NCI-H345 treated with DMSO at 0.1 percent for 48 hours (cell line): Measurements from ENCODE around the gene ADAMTS17.

Experiments
- DNase-seq: peaks from one replicate; lab custom pipeline; 2025; ENCODE audit not compliant: unreplicated experiment; lab: John Stamatoyannopoulos, UW

The ADAMTS17 gene

DNA sequence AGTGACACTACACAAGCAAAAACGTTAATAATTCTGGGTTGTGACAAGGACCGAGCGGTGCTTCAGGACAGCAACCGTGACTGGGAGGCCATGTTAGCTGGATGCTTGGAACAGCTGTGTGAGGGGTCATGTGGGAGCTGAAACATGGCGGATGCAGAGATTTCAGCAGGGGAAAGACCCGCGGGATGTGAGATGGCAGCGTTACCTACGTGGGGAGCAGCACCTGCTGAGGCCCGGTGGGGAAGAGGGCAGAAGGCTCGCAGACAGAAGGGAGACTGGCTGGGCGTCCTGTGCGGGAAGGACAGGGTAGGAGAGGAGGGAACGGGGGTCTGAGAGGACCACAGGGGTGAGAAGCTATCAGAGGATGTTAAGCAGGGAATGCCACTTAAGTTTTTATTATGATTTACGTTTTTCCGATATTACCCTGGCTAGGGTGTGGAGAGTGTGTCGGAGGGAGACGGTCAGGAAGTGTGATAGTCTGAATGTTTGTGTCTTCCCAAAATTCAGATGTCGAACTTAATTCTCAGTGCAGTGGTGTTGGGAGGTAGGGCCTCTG is 379.7 kb downstream of the ADAMTS17 start:
- DNase-seq, result no peak

DNA sequence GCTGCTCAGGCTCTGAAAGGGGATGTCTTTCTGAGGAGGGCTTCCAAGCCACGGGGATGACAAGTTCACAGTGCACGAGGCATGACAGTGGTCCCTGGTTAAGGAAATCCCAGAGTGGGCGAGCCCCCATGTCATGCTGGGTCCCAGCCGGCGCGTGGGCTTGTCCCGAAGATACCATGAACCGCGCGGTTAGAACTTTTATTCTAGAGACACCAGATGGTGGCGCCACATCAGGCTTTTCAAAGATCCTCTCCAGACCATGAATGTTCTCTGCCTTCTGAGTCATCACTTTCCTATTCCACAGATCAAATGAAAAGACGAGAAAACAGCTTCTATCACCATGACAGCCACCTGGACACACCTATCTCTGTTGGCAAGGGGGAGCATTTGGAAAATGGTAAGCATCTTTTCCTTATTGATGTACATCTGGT is 380.7 kb downstream of the ADAMTS17 start:
- DNase-seq, result no peak

GRCh38 chr15:99959326-99959725 is 382.4 kb downstream of the ADAMTS17 start:
- no peak for DNase-seq

GRCh38 chr15:99958426-99959097 is 383.2 kb downstream of the ADAMTS17 start:
- no peak for DNase-seq

DNA sequence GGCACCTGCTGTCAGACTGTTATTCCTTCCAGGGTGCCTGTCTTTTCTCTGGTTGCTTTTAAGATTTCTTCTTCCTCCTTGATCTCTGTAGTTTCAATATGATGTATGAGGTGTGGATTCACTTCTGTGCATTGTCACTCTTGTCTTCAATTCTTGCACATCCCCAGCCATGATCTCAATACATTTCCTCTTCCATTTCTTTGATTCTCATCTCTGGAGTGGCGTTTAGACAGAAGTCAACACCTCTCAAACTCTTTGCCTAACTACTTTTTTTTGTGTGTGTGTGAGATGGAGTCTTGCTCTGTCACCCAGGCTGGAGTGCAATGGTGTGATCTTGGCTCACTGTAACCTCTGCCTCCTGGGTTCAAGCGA is 384.1 kb downstream of the ADAMTS17 start:
- no peak for DNase-seq

- no peak for DNase-seq
These were observed 384.7 kb downstream of the ADAMTS17 start for GRCh38 chr15:99956820-99957641.

- no peak for DNase-seq
These were observed 385.6 kb downstream of the ADAMTS17 start for GRCh38 chr15:99956022-99956775.

- no peak for DNase-seq
These were observed 386.2 kb downstream of the ADAMTS17 start for GRCh38 chr15:99955532-99955931.

- DNase-seq, result no peak
These were observed 386.6 kb downstream of the ADAMTS17 start for GRCh38 chr15:99955181-99955525.

DNA sequence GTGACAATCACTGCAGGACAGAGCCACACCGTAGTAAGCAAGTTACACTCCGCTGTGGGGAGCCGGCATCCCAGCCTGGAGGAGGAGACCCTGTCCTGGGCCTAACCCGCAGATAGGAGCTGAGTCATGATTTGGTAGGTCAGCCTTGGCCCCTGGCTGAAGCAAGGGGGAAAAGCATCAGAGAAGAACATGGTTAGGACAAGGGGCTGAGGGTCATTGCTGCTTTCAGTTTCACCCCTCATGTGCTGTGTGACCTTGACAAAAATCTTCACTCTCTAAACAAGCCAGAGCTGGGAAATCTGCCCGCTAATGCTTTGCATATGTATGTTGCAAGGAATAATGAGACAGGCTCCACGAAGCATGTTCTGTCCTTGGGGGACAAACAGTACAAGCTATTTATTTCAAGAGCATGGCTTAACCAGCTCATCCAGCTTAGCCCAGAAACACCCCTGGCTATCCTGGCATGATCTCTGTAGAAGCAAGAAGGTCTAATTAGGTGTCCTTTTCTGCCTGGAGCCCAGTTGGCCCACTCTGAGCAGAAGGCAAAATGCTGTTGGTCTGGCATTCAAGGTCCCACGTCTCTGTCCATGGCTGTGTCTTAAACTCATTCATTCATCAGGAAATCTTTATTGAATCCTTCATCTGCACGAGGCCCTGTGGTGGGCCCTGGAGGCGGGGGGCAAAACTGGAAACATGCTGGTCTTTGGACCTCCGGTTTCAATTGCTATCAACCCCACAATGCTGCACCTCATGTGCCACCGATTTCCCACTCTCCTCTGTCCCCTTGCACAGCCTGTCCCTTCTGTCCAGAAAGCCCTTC is 387.2 kb downstream of the ADAMTS17 start:
- no peak for DNase-seq

DNA sequence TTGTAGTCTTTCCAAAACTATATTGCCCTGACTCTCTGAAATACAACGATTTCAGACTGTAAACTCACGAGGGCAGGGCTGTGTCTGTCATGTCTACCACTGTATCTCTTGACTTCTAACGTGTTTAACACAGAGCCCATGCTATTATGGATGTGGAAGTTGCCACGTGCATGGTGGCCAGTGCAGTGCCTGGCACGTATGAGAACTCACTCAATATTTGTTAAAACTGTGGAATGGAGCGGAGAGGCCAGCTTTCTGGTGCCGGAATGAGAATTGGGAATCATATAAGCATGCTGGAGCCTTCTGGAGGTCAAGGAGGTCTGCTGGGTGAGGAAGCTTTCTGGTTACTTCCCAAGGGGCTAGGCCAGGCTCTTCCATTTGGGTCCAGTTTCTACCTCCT is 387.9 kb downstream of the ADAMTS17 start:
- DNase-seq, result no peak

- no peak for DNase-seq
These were observed 390.3 kb downstream of the ADAMTS17 start for GRCh38 chr15:99951511-99951910.

DNA sequence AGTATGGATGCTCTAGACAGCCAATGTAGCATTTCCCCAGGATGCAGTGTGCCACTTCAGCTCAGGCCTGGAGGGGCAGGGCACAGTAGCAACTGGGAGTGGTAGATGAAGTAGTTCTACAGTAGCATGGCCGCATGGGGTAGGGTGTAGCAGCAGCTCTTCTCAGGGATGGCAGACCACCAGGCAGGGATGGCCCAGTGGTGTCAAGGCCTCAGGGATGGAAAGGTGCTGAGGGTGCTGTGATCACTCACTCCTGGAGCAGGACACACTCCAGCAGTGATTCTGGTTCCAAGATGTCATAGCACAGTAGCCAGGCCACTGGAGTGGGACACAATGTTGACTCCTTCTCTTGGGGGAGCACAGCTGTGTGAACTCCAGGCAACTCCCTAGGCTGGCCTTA is 397.6 kb downstream of the ADAMTS17 start:
- DNase-seq, result no peak

DNA sequence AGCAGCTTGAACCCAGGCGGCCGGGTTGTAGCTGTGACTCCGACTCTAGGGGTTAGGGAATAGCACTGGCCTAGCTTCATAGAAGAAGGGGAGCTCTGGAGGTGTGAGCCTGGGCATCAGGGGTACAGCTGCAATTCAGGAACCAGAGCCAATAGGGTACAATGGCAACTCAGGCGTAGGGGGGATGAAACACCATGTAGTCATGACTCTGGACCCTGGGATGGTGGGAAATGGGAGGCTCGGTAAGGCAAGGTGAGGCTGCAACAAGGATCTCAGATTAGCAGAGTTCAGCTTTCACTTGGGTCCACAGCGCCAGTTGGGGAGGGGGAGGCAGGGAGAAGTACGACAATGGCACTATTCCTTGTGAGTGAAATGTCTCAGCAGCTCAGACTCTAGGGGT is 398.3 kb downstream of the ADAMTS17 start:
- no peak for DNase-seq

DNA sequence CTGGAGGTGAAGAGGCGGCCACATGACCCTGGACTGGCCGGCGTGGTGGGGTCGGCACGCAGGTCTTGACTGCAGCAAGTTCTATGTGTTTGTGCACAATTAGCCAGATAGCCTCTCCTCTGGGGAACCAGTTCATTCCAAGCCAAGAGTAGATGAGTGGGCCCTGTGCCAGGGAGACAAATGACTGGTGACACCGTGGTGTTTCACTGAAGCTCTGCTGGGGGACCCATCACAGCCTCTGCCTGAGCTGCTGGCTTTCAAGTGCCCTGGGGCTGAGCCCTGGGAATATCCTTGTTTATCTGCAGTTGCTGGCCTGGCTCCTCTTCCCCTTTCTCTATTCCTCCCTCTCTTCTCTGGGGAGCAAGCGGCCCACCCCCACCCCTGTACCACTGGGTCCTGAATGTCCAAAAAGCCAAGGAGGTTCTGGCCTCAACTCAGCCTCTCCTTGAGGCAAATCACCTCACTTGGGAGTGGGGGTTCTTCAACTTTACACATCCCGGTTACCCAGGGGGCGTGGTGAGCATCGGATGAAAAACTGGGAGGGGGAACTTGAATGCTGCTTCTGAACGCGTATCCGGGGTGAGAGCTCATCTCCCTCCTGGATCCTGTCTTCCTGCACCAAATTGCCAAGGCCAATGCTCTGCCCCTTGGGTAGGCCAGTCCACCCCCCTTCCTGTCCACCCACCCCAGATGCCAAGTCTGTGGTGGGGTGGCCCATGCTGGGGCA is 408.9 kb downstream of the ADAMTS17 start:
- DNase-seq, result no peak

DNA sequence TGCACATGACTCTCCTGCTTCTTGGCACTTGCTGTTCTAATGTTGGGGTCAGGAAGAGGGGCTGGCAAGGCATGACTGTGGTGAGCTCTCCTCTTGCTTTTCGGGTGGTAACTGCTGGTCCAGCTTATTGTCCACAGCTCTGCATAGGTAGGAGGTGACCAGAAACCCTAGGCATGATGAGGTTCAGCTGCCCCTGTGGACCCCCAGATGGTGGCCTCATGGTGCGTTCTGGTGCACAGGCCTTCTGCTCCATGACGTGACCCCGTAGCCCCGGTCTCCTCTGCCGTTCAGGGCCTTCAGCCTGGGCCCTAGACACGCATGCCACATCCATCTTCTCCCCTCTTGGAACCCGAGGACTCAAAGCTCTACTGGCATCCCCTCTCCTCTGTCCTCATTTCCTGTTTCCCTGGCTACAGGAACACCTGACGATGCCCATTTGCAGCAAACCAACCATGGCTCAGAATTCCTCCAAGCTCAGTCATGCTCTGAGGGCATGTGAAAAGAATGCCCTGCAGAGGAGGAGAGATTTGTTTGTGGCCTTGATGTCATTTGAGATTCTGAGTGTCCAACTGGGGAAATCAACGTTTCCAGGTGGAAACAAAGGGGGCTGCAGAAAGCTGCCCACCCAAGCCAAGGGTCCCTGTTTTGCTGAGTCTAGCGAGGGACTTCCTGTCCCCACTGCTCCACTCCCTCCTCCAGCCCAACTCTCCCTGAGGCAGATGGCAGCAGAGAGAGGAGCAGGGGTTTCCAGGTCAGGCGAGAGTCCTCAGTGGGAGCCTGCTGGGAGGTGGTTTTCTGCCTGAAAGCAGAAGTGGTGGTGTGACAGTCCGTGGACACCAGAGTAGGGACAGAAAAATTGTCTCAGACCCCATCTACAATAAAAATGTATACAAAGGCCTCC is 409.8 kb downstream of the ADAMTS17 start:
- no peak for DNase-seq

GRCh38 chr15:99930696-99931095 is 411.1 kb downstream of the ADAMTS17 start:
- no peak for DNase-seq

DNA sequence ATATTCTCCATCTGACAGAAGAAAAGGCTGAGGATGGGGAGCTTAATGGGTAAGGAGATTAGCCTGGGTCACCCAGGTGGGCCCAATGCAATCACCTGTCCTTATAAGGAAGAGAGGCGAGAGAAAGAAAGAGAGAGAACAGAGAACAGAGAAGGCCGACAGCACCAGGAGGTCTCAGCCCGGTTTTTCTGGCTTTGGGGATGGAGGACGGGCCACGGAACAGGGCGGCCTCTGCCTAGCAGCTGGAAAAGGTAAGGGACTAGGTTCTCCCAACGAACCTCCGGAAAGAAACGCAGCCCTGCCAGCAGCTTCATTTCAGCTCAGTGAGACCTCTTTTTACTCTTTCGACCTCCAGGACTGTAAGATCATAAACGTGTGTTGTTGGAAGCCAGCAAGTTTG is 412.5 kb downstream of the ADAMTS17 start:
- no peak for DNase-seq

- no peak for DNase-seq
These were observed 413.3 kb downstream of the ADAMTS17 start for GRCh38 chr15:99928429-99928981.
